Measurements from ENCODE around the gene APOL5. TPM values are rescaled to one million over a fixed set of nuclear protein-coding genes. Genes with fewer than 3 reads are reported as not detected.
"Not testable (repeated sequence)": the region's sequence is repeated elsewhere in the genome, so short reads cannot be mapped to it uniquely, and the experiment has no call there.

APOL5 gene, protein sequence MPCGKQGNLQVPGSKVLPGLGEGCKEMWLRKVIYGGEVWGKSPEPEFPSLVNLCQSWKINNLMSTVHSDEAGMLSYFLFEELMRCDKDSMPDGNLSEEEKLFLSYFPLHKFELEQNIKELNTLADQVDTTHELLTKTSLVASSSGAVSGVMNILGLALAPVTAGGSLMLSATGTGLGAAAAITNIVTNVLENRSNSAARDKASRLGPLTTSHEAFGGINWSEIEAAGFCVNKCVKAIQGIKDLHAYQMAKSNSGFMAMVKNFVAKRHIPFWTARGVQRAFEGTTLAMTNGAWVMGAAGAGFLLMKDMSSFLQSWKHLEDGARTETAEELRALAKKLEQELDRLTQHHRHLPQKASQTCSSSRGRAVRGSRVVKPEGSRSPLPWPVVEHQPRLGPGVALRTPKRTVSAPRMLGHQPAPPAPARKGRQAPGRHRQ
- total RNA-seq, result not detected
- long read RNA-seq, partial matches to known transcripts, result 0 of 1 reads
- long read RNA-seq, other reads (novel, unspliced or antisense), result 1 of 1 reads

DNA sequence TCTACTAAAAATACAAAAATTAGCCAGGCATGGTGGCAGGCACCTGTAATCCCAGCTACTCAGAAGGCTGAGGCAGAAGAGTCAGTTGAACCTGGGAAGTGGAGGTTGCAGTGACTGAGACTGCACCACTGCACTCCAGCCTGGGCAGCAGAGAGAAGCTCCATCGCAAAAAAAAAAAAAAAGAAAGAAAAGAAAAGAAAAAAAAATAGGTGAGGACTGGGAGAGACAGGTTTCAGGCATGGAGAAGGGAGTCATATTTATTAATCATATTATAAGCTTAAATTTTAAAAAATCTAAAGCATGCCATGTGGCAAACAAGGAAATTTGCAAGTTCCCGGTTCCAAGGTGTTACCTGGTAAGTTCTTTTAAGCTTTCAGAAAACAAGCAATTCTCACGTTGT is at the start of gene APOL5:
Gene APOL5 (plus strand): TSS at position 301 of the 400 bp plus-strand sequence. CDS start 0 bp downstream, at position 301.
- intact Hi-C loops (cut with micrococcal nuclease), result no loop called here
- ATAC-seq (no peak), DNase-seq (no peak)

DNA sequence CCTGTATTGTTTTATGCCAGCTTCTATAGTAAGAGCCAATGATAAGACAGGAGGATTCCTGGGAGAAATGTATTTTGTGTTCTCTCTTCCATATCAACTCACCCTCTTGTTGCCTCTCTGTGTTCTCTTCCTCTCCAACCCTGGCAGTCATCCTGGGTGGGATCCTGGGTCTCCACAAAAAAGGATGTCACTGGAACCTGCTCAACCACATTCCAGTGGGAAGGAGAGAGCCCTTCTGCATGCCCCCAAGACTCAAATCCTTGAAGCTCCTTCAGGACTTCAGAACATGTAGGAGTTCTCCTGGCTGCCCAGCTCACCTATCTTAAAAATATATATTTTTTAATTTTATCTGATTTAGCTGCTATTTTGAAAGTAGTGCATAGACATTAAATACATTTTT is 43.3 kb upstream of the APOL5 start:
- ATAC-seq (no peak), DNase-seq (no peak)
- intact Hi-C loops (cut with micrococcal nuclease), result no loop called here

DNA sequence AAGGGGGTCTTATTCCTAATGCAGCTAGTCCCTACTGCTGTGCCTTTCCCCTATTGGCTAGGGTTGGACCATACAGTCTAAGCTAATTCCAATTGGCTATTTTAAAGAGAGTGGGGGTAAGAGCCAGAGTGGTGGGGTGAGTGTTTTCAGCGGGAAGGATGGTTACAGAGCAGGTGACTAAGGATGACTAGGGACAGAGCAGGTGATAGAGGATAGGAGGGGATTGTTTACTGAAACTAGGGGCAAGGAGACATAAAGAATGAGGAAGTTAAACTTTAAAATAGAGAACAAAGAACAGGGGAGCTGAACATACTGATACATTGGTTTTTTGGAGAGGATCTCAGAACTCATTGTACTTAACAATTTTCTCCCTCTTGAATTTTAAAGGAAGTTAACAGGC is 41.6 kb upstream of the APOL5 start:
- intact Hi-C loops (cut with micrococcal nuclease); DNase-seq; ATAC-seq: not testable (repeated sequence)

DNA sequence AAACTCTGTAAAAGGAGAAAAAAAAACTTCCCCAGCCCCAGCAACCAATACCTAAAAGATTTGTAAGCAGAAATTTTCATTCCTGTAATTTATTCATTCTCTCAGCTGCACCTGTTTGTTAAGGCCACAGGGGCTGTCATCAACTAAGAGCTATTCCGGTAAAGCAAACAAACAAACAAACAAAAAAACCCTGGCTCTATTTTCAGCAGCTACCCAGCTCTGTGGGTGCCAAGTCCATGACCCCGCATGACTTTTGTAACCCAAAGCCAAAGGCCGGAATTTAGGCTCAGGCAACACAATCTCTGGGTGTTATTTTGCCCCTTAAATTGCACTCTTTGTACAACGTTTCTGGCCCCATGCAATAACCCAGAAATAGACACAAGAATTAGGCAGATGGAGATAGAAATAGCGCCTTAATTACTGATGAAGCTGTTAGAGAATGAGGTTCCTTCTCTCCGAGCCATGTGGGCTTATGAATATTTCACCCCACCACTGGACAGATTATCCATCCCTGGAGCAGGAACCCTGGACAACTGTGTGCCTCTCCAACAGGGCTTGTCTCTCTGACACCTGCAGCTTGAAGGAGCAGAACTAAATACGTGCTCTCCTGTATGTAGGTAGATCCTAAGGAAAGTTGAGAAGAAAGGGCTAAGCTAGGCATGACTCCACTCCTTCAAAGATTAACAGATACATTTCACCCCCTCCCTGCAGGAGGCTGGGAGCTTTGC is 40.0 kb upstream of the APOL5 start:
- ATAC-seq, result no peak
- no peak for DNase-seq
- intact Hi-C loops (cut with micrococcal nuclease), result no loop called here

DNA sequence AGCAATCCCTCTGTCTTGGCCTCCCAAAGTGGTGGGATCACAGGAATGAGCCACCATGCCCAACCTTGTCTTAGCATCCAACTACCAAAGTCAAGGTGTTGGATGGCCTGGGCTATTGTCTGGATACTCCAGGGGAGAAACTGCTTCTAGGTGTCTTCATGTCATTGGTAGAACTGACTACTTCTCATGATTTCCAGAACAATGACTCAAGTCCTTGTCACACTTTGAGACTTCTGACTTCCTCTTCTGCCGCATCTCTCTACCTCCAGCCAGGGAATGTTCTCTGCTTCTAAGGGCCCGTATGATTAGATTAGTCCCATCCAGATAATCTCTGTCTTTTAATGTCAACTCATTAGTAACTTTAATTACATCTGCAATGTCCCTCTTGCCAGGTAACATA is 38.8 kb upstream of the APOL5 start:
- intact Hi-C loops (cut with micrococcal nuclease), result no loop called here
- ATAC-seq, result no peak
- no peak for DNase-seq

DNA sequence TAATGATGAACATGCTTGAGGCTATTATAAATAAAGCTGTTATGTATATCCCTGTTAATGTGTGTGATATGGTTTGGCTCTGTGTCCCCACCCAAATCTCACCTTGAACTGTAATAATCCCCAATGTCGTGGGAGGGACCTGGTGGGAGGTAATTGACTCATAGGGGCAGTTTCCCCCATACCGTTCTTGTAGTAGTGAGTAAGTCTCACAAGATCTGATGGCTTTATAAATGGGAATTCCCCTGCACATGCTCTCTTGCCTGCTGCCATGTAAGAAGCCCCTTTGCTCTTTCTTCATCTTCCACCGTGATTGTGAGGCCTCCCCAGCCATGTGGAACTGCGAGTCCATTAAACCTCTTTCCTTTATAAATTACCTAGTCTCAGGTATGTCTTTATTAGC is 38.2 kb upstream of the APOL5 start:
- intact Hi-C loops (cut with micrococcal nuclease); ATAC-seq; DNase-seq: not testable (repeated sequence)

DNA sequence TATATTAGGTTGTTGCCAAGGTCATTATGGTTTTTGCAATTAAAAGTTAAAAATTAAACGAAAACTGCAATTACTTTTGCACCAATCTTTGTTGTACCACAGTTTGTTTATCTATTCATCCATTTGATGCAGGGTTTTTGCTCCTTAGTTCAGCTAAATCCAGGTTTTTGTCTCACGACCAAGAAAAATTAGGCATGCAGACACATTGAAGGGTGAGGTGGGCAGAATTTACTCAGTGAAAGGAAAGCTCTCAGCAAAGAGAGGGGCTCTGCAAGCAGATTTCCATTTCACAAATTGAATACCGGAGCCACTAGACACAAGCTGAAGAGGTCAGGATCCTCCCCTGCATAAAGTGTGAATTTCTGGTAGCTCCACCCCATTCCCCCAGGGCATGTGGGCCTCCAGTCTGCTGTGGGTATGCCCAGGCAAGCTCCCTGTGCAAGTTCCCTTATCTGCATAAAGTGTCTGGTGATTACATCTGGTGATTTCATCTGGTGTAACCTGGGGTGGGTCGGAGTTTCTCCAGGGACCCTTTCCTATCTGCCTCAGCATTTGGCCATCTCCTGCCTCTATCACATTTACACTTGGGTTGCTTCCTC is 36.1 kb upstream of the APOL5 start:
- intact Hi-C loops (cut with micrococcal nuclease), result no loop called here
- no peak for DNase-seq

DNA sequence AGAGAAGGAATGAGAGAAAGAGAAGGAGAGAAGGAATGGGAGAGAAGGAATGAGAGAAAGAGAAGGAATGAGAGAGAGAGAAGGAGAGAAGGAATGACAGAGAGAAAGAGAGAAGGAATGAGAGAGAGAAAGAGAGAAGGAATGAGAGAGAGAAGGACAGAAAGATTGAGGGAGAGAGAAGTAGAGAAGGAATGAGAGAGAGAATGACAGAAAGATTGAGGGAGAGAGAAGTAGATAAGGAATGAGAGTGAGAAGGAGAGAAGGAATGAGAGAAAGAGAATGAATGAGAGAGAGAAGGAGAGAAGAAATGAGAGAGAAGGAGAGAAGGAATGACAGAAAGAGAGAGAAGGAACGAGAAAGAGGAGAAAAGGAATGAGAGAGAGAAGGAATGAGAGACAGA is 34.1 kb upstream of the APOL5 start:
- intact Hi-C loops (cut with micrococcal nuclease), result no loop called here
- DNase-seq (no peak), ATAC-seq (no peak)

More for the DNA sequence above, 36.1 kb upstream of the APOL5 start:
- no peak for ATAC-seq

DNA sequence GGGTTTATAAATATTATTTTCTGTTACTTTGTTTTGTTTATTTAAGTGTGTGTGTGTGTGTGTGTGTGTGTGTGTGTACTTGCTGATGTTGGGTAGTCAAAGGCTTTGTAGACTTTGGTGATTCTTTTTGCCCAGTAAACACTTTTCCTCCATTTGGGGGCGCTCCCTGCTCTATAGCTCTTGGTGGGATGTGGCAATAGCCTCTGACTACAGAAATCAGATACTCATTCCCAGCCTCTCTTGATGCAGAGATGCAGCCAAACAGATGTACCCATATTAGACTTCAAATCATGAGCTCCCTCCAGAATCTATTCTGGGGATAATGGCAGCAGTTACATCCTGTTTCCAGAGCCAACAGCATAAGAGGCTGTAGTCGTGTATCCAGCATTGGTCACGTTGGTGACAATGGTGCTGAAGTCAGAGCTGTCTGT is 33.4 kb upstream of the APOL5 start:
- intact Hi-C loops (cut with micrococcal nuclease), result no loop called here
- ATAC-seq, result peak; percentile 97
- no peak for DNase-seq

DNA sequence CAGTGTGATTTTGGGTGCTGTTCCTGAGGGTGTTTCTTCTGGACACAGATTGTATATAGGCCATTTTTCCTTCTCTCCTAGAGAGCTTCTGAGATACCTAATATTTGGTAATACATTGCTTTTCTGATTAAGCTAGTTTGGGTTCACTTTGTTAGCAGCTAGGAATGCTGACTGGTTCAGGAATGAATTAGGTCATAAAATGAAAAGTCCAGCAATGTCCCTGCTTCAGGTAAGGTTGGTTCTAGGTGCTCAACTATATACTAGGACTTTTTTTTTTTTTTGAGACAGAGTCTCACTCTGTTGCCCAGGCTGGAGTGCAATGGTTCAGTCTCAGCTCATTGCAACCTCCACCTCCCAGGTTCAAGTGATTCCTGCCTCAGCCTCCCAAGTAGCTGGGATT is 32.9 kb upstream of the APOL5 start:
- intact Hi-C loops (cut with micrococcal nuclease), result no loop called here
- no peak for ATAC-seq

DNA sequence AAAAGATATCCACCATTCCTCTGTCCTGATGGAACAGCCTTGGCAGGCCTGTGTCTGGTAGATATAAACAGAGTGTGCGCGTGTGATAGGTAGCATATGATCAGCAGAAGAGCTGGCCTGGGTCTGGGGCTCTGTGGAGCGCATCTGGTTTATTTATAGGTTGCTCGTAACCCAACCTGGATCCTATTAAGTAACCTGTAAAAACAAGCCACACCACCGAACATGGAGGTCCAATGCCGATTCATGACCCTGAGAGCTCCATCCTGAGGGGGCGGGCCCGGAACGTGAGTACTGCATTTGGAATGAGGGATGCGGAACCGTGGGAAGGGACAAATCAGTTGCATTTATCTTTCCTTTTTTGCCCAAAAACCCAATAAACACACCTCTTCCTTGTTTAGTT is 31.9 kb upstream of the APOL5 start:
- intact Hi-C loops (cut with micrococcal nuclease), result no loop called here
- DNase-seq (no peak), ATAC-seq (no peak)

More for the DNA sequence above, 32.9 kb upstream of the APOL5 start:
- DNase-seq, result no peak

DNA sequence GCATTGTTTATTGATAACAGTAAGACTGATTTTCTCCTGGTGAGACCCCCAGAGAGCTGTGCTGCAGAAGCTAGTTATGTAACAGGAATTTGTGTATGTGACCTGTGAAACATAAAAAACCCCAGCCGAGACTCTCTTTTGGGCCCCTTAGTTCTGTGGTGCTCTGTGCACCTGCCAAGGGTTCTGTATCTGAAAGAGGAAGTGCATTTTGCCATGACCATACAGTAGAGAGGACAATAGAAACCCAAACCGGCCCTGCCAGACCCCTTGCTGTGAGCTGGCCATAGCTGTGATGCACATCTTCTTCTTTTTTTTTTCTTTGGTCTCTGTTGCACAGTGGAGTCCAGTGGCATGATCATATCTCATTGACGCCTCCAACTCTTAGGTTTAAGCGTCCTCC is 31.4 kb upstream of the APOL5 start:
- intact Hi-C loops (cut with micrococcal nuclease), result no loop called here
- no peak for ATAC-seq
- no peak for DNase-seq

DNA sequence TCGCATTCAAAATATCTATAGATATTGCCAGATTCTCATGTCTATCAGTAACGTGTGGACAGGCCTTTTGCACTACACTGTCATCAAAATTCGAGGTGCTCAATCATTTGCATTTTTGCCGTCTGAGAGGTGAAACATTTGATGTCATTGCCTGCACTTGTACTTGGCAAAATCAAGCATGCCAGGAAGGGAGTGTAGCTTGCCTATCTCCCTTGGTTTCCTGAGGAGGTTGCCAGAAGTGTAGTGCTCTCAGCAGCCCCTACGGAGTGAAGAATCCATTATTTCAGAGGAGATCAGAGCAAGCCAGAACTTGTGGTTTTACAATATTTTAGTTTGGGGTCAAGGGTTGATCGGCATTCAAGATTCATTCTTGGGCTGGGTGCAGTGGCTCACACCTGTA is 30.2 kb upstream of the APOL5 start:
- DNase-seq, result no peak
- intact Hi-C loops (cut with micrococcal nuclease), result no loop called here
- ATAC-seq, result no peak

DNA sequence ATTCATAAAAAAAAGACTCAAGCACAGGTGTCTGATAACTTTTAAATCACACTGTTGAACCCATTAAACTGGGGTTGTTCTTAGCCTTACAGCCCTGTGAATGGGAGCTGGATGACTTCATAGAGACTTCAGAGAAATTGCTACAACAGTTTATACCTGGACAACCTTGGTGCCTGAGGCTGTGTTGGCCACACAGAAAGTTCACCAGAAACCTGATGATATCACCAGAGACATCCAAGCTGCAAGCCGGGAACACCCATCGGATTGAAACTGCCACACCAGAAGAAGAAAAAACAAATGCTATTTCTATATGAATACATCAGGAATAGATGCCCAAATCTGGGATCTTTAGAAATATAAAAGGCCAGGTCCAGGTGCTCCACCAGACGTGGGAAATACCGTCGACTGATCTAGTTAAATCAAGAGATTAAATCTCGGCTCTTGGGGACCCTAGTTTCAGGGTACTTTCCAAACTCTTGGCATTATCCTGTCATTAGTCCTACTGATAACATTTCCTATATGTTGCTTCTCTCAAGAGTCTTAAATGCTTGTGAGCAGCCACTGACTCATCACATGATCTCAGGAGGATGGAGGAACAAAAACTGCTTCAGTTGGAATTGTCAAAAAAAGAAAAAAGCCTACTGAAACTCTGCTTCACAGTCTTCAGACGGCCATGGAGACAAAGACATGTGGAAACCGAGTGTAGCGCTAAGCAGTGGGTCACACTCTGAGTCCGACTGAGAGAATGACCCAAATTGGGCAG is 28.6 kb upstream of the APOL5 start:
- intact Hi-C loops (cut with micrococcal nuclease), result no loop called here
- DNase-seq (no peak), ATAC-seq (no peak)

DNA sequence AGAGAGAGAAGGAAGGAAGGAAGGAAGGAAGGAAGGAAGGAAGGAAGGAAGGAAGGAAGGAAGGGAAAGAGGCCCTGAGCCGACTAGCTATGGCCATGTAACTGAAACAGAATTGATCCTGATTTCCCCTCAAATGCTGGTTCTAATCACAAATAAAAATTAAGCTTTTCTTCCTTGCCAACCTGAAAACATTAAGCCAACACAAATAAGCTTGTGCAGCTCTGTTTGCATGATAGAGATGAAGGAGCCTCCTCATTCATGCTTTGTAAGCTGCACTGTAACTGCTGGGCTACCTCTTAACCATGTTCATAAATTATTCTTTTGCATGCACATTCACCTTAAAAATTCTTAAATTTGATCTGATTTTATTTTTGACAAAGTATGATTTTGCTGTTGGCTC is 27.7 kb upstream of the APOL5 start:
- DNase-seq (no peak), ATAC-seq (no peak)
- intact Hi-C loops (cut with micrococcal nuclease), result no loop called here

DNA sequence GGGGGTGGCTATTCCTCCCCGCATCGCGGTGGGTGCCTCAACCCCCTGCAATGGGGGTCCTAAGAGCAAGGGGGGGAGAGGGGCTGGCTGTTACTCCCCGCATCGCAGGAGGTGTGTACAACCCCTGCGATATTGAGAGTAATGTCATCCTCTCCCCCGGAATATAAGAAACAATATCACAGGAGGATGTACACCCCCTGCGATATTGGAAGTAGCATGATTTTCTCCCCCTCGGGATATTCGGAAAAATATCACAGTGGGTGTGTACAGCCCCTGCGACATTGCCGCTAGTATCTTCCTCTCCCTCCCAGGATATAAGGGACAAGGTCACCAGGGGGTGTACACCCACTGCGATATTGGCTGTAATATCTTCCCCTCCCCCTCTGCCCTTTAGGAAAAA is 22.5 kb upstream of the APOL5 start:
- ATAC-seq, result no peak
- no peak for DNase-seq
- intact Hi-C loops (cut with micrococcal nuclease), result no loop called here

DNA sequence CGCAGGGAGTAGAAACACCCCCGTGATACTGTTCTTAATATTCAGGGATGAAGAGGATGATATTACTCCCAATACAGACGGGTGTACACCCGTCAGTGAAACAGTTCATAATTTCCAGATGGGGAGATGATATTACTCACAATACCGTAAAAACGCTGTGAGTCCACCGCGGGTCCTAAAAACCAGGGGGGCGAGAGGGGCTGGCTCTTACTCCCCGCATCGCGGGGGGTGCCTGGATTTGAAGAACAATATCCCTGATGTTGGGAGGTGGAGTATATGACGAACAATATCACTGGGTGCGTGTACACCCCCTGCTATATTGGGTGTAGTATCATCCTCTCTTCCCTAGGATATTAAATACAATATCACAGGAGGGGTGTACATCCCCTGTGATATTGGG is 20.5 kb upstream of the APOL5 start:
- intact Hi-C loops (cut with micrococcal nuclease), result no loop called here
- ATAC-seq (no peak), DNase-seq (no peak)

DNA sequence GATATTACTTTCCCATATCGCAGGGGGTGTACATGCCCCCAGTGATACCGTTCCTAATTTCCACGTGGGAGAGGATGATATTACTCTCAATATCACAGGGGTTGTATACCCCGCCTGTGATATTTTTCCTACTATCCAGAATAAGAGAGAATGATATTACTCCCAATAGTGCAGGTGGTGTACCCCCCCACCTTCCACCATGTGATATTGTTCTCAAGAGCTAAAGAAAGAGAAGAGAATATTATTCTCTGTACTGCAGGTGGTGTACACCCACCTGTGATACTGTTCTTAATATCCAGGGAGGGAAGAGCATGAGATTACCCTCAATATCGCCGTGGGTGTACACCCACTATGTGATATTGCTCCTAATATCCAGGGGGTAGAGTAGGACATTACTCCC is 17.8 kb upstream of the APOL5 start:
- ATAC-seq; DNase-seq; intact Hi-C loops (cut with micrococcal nuclease): not testable (repeated sequence)

DNA sequence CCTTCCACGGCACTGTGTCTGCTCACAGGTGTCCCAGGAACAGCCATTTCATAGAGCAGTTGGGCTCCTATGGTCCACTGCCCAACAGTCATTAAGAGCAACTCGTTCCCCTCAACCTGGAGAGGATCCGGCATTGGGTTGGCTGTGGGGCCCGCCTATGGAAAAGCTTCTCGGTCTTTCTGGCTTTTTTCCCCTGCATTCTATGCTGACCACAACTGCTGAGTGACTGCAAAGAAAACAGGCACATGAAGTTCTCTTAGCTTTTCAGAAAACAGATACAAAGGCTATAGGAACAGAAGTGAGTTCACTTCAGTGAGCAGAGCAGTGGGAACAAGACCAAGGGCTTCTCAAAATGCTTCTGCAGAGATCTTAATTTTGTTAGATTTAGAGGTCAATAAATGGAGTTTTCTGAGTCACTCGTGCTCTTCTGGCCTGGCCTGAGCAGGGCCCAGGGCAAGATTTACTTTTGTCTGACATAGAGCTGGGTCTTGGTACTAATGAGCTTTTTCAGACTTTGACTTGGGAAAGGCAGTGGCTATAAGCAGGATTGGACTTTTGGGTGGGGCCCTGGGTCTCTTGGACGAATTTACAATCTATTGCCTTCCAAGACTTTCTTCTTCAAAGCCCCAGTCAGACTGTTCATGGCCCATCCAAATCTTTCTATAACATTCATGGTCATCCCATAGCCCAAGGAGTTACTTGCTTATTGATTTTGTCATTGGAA is 13.6 kb upstream of the APOL5 start:
- no peak for ATAC-seq
- no peak for DNase-seq
- intact Hi-C loops (cut with micrococcal nuclease), result no loop called here

Data from left ventricle myocardium superior (tissue), 1 donor.